Hematopoietic multipotent progenitor cell treated with erythropoietin and hydrocortisone succinate and interleukin-3 and kit ligand, for 6 days (in vitro differentiated cells): Measurements from ENCODE around the gene CYP1B1.
"Not testable (repeated sequence)": the region's sequence is repeated elsewhere in the genome, so short reads cannot be mapped to it uniquely, and the experiment has no call there.

ENCODE experiments used
- DNase-seq: peaks from one replicate; pipeline ENCODE4 v3.0.0-alpha.2; 2015

Gene CYP1B1

GRCh38 chr2:38098421-38099098 lies 22.6 kb upstream of the CYP1B1 start:
- DNase-seq, result no peak

GRCh38 chr2:38097988-38098385 lies 22.0 kb upstream of the CYP1B1 start:
- DNase-seq, result no peak

DNA sequence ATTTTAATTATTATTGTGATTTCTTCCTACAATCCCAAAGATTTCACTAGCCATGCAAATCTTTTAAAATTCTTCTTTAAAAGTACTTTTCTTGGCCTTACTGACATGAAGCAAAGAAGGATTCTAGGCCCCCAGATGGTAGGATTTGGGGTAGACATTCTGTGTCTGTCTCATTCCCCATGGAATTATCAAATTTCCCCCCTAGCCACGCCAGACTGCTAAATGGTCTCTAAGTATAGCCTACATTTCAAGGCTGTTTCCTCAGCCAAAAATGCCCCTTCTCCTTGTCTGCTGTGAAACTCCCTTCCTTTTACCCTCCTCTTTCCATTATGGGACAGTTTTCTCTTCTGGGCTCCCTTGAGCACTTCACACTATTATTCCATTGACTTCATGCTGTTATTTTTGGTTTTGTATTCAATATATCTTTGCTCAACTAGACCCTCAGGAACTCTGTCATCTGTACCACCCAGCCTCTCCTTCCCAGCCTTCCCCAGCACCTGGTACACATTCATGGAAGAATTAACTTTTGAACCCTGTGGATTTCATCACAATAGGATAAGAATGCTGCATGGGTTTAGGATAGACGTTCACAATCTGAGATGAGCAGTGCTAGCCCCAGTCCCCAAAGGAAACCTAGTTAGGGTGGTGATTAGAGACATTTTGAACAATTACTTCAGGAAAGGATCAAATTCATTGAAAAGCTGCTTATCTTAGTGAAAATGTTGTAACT lies 21.5 kb upstream of the CYP1B1 start:
- no peak for DNase-seq

GRCh38 chr2:38095996-38096861 lies 20.3 kb upstream of the CYP1B1 start:
- no peak for DNase-seq

- no peak for DNase-seq
Measured at GRCh38 chr2:38095079-38095995, 19.4 kb upstream of the CYP1B1 start.

GRCh38 chr2:38093527-38094165 lies 17.7 kb upstream of the CYP1B1 start:
- DNase-seq, result no peak

DNA sequence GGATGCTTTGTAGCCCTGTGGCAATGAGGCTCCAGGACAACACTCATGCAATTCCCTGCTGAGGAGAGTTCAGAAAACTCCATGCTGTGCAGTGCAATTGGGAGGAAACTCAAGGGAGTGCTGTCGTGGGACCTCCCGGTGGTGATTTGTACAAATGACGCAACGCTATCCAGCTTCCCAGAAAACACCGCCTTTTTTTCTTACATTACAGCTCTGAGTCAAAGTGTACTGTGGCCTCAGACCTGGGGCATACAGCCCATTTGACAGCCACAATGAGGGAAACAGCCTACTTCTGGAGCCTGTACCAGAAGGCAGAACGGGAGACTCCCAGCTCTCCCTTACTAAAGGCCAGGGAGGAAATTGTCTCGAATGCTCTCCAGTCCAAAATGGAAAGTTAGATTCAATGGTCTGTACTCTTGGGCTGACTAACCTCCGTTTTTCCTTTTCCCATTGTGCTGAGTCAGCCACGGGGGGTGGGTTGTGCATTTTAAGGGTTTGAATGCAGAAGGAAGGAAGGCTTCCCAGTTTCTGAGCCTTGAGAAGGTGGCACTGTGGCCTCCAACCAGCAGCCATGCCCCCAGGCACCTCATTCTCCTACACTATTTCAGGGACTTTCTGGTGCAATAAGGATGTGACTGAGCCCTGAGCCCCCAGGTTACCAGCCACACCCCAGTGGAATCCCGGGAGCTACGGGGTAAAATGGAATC lies 16.4 kb upstream of the CYP1B1 start:
- no peak for DNase-seq

DNA sequence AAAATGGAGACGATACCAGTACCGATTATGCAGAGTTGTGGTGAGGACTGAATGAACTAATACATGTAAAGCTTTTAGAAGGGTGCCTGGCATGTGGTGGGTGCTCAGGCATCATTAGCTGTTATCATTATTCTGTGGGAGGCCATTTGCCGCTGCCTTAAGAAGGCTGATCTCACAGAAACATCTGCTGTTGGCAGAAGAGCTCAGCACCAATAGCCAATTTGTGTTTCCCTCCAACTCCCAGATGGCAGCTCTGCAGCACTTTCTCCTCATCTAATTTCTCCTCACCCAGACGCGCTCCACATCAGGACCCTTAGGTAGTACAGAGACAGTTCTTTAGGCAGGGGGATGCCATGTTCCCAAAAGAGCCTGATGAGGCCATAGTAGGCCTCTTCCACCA lies 15.8 kb upstream of the CYP1B1 start:
- DNase-seq, result no peak

DNA sequence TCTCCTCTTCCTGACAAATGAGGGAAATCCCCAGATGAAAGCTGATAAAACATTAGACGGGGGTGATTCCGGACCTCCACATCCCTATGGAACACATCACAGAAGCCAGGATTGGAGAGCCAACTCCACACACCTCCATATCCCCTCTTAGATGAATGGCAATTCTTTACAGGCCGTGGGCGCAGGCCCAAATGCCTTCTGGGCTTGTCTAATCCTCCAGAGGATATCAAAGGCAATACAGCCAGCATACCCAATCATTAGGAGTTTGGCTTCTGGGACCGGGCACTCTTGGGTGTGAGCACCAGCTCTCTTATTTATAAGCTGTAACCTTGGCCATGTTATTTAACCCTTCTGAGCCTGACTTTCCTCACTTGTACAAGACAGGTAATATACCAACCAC lies 15.0 kb upstream of the CYP1B1 start:
- DNase-seq, result no peak

GRCh38 chr2:38090212-38090611 lies 14.3 kb upstream of the CYP1B1 start:
- not testable (repeated sequence) for DNase-seq

GRCh38 chr2:38085998-38086698 lies 10.2 kb upstream of the CYP1B1 start:
- DNase-seq, result not testable (repeated sequence)

DNA sequence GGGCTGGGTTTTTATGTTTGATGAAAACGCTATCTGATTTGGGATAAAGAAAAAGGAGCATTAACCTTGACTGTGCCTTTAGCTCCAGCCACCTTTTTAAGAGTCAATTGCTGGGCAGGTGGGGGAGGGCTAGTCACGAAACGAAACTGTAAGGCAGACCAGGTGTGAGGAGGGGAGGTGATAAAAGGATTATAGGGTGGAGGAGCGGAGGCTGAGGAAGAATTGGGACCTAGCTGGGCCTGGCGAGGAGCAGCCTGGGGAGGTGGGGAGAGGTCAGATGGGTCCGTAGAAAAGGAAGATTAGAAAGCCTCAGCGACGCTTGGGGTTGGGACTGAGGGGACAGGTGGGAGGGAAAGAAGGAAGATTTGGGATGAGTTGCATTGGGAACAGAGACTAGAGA lies 8.6 kb upstream of the CYP1B1 start:
- not testable (repeated sequence) for DNase-seq

DNA sequence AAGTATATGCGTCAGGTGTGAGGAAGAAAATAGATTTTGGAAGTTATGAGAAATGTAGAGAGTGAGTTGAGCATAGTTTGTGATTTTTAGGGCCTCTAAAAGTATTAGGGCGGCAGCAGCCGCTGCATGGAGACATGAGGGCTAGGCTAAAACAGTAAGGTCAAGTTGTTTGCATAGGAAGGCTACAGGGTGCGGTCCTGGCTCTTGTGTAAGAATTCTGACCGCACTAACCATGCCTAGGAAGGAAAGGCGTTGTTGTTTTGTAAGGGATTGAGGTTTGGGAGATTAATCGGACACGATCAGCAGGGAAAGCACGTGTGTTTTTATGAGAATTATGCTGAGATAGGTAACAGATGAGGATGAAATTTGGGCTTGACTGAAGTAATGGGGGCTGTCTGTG lies 6.8 kb upstream of the CYP1B1 start:
- DNase-seq, result not testable (repeated sequence)

- no peak for DNase-seq
Measured at GRCh38 chr2:38080346-38080745, 4.4 kb upstream of the CYP1B1 start.

- peak; percentile 83 for DNase-seq
Measured at GRCh38 chr2:38079116-38080052, 3.4 kb upstream of the CYP1B1 start.

DNA sequence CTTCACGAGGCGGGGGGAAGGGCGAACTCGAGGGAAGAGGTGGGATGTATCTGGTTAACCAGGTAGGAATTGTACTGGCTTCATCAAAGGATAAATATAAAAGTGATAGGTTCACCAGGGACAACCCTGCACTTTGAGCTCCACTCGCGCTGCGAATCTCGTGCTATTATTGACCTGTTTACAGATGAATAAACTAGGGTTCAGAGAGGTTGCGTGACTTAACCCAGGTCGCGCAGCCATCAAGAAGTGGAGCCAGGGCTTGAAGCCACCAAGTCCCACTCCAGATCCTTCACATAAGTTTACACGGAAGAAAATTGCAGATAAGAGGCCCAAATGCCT lies 1.4 kb upstream of the CYP1B1 start:
- DNase-seq, result peak; percentile 38

GRCh38 chr2:38076710-38077430 lies 919 bp upstream of the CYP1B1 start:
- peak; percentile 97 for DNase-seq

DNA sequence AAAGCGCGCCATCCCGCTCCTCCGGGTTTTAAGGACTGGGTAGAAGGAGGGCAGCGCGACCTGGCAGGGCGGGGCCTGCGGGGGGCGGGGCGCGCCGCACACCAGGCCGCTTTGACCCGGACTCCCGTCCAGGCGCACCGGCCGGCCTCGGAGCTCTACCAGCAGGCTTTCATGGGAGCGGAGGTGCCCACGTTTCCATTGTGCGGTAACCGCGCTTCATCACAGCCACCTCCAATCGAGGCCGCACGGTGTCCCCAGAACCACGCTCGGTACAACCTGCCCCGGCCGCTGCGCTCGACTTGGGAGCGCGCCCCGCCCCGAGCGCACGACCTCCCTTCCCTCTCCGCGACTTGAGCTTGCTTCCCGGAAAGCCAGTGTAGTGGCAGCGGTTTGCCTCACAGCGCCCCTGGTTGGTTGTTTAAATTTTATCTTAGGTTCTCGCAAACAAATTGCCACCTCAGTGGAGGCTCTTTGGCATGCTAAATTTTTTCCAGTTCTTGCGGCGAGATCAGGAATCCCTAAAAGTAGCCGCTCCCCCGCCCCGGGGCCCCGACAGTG lies 280 bp upstream of the CYP1B1 start:
- DNase-seq, result peak; percentile 89
